GM10847 (cell line): ENCODE measurements around the gene CCL27.
A peak's percentile ranks its signal among the peaks of the same experiment; 100 is the strongest.

ENCODE experiments used
- POLR2A ChIP-seq: IDR thresholded peaks from 2 replicates; pipeline ENCODE4 v1.6.1; 2011; ENCODE audit not compliant: insufficient read length; ENCODE audit errors: extremely low read depth

The CCL27 gene

DNA sequence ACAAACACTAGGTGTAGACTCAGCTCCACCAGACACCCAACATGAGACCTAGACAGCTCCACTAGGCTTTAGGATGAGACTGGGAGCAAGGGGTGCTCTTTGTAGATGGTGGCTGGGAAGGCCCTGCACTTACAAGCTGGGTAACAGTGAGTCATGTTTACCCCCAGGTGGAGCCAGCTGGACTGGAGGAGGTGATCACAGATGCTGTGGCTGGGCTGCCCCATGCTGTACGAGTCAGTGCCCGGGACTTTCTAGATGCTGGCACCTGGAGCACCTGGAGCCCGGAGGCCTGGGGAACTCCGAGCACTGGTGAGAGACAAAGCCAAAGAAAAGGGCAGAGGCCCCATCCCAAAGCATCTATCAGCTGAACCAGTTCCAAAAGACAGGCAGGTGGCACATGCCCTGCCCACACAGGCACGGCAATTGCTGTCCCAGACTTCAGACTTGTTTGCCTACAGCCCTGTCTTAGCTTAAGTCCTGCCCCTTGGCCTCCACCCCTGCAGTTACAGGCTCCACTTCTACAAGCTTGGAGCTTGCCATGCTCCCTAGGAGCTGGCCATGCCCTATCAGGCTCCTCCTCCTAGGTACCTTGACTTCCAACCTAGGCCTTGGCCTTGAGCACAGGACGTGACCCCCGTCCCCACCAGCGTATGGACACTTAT lies 2.7 kb downstream of the CCL27 start:
- TF ChIP-seq POLR2A = no peak

DNA sequence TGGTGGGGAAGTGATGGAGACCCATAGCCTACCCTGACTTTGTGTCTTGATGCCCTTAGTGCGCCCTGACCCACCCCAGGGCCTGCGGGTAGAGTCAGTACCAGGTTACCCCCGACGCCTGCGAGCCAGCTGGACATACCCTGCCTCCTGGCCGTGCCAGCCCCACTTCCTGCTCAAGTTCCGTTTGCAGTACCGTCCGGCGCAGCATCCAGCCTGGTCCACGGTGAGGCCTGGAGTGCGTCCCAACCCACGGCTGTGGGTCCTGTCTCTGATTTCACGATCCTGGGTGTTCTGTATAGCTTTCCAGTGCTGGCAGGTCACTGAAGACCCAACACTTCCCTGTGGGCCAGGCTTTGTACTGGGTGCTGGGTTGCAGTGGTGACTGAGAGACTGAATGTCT lies 4.0 kb downstream of the CCL27 start:
- TF ChIP-seq POLR2A = no peak

DNA sequence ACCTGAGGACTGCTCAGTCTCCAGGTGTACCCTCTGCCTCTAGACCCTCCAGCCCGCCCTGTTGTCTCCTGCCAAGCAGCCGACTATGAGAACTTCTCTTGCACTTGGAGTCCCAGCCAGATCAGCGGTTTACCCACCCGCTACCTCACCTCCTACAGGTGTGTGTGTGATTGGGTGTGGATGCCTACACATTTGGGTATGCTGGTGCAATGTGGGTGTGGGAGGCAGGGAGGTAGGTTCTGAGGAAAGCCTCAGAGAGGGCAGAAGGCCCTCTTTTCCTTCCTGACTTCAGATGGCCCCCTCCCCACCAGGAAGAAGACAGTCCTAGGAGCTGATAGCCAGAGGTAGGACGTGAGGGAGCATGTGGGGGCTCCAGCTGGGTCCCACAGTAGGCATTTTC lies 5.5 kb downstream of the CCL27 start:
- TF ChIP-seq POLR2A = no peak

DNA sequence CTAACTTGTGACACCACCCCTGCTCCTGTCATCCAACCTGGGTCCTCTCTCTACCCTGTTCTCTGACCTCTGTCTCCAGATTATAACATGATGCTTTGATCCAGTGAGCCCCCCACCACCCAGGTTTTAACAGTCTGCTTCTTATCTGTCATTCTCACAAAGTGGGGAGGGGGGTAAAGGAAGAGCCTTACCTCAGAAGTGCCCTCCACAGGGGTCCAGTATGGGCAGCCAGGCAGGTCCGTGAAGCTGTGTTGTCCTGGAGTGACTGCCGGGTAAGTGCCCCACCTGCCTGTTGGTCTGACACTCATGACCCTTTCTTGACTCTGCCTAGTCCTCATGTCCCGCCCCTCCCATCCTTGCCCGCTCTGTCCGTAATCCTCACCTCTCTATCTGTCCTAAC lies 7.1 kb downstream of the CCL27 start:
- TF ChIP-seq POLR2A = no peak

DNA sequence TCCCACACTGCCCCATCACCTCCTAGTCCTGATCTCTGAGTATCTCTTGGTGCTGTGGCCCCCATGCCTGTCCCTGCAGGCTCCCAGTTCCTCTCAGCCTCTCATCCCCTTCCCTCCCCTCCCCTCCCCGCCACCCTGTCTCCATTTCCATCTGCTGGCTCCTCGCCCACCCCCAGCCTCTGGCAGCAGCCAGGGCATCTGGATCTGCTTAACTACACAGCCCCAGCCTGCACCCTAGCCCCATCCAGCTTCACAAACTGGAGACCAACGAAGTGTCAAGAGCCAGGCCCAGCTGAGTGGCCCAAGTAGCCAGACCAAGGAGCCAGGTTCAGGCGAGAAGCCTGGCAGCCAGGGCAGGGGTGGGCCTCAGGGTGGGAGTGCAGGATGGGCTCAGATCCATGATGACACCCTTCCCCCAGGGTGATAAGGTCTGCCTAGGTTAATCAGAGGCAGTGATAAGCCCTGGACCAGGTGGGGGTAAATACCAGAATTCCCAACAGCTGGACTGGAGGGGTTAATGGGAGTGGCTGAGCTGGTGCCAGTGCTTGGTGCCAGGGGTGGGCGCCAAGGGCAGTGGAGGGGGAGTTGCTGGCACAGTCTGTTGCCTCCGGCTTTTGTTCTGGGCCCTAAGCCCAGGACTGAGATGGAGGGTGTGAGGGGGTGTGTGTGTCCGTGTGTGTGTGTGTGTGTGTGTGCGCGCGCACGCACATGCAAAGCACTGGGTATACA lies 8.0 kb downstream of the CCL27 start:
- no peak for TF ChIP-seq POLR2A

DNA sequence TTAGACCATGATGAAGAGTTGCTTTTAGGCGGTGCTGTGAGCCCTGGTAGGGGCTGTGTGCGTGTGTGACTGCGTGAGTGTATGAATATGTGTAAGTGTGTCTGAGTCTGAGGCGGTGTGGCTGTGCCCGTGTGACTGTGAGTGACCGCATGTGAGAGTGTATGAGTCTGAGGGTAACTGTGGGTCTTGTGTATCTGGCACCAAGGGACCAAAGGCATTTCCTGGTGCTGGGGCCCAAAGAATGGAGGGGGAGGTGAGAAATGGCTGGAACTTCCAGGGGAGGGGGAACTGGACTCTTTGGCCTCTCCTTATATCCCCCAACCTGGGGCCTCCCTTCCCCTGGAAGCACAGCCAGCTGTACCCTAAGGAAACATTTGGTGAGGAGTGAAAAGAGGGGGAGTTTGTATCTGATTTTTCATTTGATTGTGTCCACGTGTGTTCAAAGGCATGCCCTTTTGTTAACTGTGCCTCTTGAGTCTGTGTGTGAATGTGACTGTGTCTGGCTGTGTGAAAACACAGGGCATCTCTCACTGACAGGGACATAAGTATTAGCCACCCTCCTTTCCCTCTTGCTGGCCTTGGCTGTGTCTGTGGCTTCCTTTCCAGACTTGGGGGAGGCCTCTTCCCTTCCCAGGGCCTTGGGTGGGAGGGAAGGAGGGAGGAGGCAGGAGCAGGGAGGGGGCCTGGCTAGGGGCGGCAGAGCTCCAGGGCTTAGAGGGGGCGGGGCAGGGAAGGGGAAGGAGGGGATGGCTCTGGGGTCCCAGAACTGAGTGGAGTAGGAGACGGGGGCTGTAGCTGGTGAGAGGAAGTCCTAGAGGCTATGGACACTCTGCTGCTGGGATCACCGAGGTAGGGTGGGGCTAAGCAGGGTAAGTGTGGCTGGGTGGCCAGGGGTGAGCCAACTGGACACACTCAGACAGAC lies 9.0 kb downstream of the CCL27 start:
- TF ChIP-seq POLR2A = no peak

DNA sequence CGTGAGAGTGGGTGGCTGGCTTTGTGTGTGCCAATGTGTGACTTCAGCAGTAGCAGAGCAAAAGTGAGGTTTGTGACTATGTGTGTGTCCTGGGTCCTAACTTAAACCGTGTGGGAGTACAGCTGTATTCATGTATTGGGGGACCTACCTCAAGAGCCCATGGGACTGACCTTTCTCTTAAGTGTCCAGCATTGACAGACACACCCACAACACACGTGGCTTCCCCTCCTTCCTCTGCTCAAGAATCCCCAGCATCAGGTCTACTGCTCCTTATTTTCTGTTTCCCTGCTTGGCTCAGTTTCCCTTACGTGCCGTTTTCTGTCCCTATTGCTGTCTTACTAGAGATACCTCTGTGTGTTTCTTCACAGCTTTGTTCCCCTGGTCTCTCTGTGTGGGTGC lies 9.9 kb downstream of the CCL27 start:
- TF ChIP-seq POLR2A = no peak

DNA sequence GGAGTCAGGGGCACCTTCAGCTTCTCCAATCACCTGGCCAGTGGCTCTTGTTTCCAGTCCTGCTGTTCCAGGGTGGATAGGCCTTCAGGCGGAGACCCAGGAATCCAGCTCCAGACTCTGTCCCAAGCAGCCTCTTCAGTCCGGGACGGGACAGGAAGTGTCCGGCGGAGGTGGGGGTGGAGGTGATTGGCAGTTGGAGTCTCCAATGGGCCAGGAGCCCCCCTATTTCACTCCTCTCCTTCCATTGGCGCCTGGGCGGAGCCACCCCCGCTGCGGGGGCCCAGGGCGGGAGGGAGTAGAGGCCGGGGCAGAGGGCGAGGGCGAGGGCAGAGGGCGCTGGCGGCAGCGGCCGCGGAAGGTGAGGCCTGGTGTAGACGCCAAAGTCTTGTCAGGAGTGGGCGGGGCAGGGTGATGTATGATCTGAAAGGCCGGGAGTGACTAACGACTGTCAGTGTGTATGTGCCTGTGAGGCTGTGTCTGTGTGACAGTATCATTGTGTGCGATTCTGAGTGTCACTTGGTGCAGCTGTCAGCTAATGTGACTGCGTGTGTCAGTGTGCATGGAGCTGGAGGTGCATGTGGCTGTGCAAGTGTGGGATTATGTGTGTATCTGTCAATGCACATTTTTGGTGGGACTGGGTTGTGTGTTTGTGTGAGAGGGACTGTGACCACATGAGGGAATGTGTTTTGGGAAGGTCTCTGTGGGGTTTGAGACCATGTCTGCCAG lies 10.4 kb downstream of the CCL27 start, which contains the start of gene IL11RA:
Gene IL11RA, plus strand, starts transcription at position 310 of the 726 bp plus-strand sequence. CDS start 3,033 bp downstream, outside the sequence.
- TF ChIP-seq POLR2A = no peak

DNA sequence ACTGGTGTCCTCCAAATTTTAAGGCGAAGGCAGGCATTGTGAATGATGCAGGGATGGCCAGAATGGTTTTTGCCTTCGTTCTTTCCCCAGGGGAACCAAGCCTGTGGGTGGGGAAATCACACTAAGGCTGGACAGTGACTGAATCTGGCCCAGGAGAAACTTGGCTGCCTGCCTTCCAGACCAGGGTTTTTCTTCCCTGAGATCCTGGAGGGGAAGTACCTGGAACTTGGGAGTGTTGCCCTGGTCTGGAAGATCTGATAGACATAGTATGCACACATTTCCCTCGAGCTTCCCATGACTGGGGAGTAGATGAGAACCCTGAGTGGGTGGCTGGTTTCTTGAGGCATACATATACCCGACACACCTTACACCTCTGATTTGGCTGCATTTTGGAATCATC lies 11.1 kb downstream of the CCL27 start:
- TF ChIP-seq POLR2A = no peak

DNA sequence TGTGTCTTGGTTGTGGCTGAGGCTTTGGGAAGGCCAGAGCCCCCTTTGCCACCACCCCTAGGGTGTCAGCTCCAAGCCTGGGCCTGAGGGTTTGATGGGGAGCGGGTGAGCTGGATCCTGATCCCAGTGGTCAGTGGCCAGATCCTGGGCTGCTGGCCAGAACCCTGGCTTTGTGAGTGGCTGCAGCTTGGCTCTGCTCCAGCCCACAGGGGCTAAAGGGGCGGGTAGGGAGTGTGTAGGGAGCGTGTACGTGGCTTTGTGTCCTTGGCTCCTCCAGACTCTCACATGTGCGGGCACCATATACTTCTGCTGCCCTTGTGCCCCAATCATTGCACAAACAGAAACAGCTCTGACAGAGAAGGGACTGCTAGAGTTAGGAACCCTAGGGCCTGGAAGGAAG lies 11.6 kb downstream of the CCL27 start:
- no peak for TF ChIP-seq POLR2A

DNA sequence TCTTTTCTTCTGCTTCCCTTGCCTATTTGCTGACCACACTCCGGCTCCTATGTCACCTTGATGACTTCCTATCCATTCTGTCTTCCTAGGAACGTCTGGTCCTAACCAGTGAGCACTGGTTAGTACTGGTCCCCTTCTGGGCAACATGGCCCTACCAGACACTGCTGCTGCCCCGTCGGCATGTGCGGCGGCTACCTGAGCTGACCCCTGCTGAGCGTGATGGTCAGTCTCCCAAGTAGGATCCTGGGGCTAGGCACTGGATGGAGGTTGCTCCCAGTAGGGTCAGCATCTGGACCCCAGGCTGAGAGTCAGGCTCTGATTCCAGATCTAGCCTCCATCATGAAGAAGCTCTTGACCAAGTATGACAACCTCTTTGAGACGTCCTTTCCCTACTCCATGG lies 13.8 kb downstream of the CCL27 start:
- TF ChIP-seq POLR2A = no peak

DNA sequence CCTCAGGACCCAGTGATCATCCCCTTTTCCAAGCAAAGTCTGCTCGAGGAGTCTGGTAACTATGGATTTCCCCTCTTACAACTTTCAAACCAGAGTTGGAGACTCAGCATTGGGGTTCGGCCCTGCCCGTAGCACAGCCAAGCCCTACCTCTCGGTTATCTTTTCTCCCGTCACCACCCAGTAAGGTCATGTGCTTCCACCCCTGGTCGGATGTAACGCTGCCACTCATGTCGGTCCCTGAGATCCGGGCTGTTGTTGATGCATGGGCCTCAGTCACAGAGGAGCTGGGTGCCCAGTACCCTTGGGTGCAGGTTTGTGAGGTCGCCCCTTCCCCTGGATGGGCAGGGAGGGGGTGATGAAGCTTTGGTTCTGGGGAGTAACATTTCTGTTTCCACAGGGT lies 14.8 kb downstream of the CCL27 start:
- TF ChIP-seq POLR2A = no peak

DNA sequence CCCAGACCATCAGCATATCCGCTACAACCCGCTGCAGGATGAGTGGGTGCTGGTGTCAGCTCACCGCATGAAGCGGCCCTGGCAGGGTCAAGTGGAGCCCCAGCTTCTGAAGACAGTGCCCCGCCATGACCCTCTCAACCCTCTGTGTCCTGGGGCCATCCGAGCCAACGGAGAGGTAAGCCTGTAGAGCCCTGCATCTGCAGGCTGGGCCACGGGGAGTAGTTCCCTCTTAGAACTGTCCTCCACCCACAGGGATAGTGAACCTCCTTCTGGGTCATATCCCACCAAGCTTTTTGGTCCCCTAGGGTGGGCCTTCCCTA lies 15.4 kb downstream of the CCL27 start:
- no peak for TF ChIP-seq POLR2A

DNA sequence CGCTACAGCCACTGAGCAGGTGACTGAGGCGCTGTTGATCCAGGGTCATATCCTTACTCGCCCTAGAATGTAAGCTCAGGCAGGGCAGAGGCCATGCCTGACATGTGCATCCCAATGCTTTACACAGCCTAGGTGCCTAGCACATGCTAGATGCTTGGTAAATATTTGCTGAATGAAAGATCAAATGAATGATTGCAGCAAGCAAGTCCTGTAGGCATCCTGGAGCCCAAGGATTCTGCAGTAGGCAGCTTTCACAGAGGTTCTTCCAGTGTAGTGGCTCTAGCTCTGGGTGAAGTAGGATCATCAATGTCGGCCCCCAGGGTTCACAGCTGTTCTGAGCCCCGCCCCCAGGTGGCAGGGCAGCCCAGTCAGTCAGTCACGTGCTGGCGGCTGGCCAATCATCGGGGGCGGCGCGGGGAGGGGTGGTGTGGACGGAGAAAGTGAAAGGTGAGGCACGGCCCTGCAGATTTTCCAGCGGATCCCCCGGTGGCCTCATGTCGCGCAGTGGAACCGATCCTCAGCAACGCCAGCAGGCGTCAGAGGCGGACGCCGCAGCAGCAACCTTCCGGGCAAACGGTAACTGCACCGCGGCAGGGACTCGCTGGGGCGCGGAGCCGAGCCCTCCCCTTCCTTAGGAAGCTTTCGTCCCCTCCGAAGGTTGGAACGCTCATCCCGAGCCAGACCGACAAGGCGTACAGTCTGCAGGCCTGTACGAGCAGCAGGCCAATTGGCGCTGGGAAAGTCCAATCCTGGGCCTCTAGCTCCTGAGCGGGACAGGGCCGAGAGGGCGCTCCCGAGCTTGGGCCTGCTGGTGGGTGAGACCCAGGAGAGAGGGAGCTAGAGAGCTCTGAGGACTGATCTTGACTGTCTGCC lies 16.0 kb downstream of the CCL27 start, which contains the start of gene GALT:
Gene GALT, plus strand, starts transcription at position 465 of the 873 bp plus-strand sequence. Its CDS starts 30 bp downstream, at position 495.
- peak; percentile 77 for TF ChIP-seq POLR2A

DNA sequence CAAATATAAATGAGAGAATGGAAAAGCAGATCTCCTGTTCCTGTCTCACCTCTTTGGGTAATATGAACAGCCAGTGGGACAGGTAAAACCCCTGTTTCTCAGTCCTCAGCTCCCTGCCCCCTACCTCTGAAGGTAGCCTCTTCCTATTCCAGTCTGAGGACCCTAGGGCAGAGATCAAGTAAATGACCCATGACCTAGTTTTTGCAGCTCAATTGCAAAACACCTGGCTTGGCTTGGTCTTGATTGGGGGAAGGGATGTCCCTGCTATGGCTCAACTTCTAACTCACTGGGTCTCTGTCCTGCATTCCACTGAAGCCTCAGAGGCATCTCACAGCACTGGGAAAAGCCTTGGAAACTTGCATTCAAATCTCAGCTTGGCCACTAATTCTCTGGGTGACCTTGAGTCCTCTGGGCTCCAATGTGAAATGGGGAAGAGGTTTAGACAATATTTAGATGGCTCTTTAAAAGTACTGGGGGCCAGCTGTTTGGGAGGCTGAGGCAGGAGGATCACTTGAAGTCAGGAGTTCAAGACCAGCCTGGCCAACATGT lies 17.6 kb downstream of the CCL27 start:
- TF ChIP-seq POLR2A = no peak
